GM18499 (cell line): ENCODE measurements around the gene GPSM3.
"Not testable (repeated sequence)": the region's sequence is repeated elsewhere in the genome, so short reads cannot be mapped to it uniquely, and the experiment has no call there.

Source experiments
- ATAC-seq: cut with Tn5 transposase; IDR thresholded peaks from one replicate; pipeline ENCODE4 v1.9.1; 2021; ENCODE audit warnings: moderate number of reproducible peaks; ENCODE audit not compliant: insufficient read depth, unreplicated experiment

The GPSM3 gene

DNA sequence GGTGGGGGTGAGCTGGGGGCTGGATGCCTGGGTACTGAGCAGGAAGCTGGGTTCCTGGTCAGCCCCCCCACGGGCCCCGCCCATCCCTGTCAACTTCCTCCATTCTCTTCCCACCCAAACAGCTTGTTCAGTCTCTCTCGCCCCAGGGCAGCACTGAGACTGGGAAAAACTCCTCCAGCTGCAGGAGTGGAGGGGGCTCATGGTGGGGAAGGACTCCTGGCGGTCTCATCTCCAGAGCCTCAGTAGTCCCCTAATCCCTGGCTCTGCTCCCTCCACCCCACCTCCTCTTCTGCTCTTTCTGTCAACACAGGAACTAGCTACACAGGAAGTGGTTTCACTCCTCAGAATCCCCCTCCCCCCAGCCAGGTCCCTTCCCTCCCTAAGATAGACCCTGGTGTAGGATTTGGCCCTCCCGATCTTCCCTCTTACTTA is at the start of gene GPSM3:
GPSM3 (minus strand) TSS at position 36 of the 432 bp plus-strand sequence. CDS start 130 bp downstream, outside the sequence.
- no peak for ATAC-seq

DNA sequence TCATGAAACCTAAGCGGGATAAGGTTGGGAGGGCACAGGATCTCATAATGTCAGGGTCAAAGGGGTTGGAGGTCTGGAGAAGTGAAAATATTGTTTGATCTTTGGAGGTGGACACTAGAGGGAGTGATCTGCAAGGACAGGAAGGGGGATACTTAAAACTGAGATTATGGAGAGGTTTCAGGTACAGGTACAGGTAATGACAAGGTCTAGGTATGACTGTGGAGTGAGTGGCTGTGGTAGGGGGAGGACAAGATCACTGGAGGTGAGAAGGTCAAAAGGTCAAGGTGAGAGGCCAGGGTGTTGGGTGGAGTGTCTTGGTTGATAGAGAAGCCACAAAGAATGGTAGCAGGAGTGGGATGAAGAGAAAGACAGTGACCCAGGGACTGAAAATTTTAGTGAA is 48.2 kb upstream of the GPSM3 start:
- no peak for ATAC-seq

GRCh38 chr6:32239462-32239861 is 47.0 kb upstream of the GPSM3 start:
- no peak for ATAC-seq

DNA sequence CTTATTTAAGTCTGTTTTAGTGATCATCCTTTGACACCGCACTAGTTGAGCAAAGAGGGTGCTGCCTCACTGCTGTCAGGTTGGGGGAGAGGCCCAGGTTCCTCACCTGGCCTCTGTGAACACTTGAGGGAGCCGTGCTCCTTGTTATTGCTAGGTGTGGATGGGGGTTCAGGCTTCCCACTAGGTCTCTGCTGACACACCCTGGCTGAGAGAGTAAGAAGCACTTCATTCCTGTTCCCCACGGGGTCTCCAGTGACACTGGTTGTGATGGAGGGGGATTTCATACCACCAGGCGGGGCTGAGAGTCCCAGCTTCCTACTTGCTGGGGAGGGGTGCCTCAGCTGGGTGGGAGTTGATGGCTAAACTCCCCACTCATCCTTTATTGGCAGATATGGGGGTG is 42.5 kb upstream of the GPSM3 start:
- no peak for ATAC-seq

DNA sequence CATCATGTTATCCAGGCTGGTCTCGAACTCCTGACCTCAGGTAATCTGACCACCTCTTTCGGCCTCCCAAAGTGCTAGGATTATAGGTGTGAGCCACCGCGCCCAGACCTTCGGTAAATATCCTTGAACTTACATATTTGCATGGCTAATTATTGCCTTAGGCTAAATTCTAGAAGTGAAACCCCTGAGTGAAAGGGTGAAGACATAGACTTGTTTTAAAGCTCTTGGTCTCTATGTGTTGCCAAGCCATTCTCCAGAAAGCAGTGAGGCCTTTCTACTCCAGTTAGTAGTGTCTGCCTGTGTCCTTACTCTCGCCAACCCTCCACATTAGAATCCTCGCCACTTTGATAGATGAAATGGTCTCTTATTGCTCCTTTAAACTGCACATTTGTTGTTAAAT is 34.0 kb upstream of the GPSM3 start:
- no peak for ATAC-seq

GRCh38 chr6:32224696-32225095 is 32.3 kb upstream of the GPSM3 start:
- ATAC-seq: no peak

GRCh38 chr6:32223258-32224235 is 31.1 kb upstream of the GPSM3 start, which contains the start of gene NOTCH4:
TSS of gene NOTCH4 (minus strand) at chr6:32224067. CDS start at chr6:32223928, 139 bp downstream.
- ATAC-seq: no peak

DNA sequence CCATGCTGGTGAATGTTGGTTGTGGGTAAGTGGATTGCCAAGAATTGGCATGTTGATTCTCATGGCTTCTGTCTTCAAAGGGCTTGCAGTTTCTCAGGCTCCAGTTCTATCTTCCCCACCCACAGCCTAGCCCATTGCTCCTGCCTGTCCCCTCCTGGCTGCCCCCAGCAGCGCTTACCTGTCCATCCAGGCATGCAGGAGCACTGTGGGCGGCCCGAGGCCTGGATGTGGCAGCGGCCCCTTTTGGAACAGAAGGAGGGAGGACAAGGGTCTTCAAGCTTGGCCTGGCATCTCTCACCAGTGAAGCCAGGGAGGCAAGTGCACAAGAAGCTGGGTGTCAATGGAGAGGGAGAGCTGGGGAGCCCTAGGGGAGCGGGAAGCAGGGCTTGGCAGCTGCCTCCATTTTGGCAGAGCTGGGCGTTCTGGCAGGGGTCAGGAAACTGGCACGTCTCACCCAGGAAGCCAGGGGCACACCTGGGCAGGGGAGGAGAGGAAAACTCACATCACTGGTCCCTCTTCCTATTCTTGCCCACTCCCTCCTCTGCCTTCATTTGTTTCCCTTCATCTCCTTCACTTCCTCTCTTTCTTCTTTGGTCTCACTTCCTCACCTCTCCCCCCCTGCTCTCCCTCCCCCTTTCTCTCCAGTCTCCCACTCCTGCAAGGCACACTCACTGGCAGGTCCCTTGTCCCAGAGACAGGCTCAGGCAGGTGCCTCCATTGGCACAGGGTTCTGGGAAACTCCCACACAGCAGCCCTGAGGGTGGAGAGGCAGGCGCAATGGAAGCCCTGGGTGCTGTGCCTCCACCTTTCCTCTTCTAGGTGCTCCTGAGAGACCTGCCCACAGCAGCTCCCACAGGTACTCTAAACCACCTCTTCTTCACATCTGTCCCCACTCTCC is 30.1 kb upstream of the GPSM3 start:
- ATAC-seq: no peak

DNA sequence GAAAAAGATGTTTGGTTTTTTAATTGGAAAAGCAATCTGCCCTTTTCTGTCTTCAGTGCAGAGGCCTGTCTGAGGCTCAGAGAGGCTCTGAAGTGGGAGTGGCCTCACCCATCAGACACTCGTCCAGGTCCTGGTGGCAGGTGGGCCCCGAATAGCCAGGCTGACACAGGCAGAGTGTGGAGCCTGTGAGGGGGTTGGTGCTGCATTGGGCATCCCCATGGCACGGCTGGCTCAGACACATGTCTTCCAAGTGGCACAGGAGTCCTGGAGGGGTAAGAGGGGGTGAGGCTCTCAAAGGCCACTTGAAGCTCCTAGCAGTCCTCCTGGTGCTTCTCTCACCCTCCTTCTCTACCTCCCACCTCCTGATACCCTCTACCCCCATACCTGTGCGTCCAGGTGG is 27.6 kb upstream of the GPSM3 start:
- ATAC-seq: no peak

- no peak for ATAC-seq
These were observed 25.7 kb upstream of the GPSM3 start for GRCh38 chr6:32218167-32218566.

DNA sequence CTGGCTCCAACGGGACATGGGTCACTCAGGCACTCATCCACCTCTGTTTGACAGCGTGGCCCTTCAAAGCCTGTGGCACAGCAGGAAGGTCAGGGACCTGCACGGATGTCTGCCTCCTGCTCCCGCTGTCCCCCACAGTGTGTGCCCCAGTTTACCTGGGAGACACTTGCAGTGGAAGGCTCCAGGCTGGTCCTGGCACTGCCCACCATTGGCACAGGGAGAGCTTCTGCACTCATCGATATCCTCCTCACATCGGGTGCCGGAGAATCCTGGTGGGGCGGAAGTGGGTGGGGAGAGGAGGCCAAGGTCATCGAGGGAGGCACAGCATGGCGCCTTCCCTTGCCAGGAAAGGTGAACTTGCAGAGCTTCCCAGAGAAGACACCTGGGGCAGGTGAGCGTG is 24.6 kb upstream of the GPSM3 start:
- no peak for ATAC-seq

- no peak for ATAC-seq
These were observed 23.8 kb upstream of the GPSM3 start for GRCh38 chr6:32216285-32216684.

DNA sequence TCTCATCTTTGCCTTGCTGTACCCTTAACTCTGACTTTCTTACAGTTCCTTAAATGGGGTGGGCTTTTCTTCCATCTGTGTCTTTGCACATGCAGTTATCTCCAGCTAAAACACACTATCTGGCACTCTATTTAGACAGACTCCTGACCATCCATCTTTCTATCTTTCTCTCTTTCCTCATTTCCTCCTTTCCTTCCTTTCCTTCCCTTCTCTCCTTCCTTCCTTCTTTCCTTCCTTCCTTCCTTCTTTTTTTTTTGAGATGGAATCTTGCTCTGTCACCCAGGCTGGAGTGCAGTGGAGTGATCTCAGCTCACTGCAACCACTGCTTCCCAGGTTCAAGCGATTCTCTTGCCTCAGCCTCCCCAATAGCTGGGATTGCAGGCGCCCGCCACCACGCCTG is 23.2 kb upstream of the GPSM3 start:
- no peak for ATAC-seq

GRCh38 chr6:32214126-32214525 is 21.7 kb upstream of the GPSM3 start:
- ATAC-seq: no peak

DNA sequence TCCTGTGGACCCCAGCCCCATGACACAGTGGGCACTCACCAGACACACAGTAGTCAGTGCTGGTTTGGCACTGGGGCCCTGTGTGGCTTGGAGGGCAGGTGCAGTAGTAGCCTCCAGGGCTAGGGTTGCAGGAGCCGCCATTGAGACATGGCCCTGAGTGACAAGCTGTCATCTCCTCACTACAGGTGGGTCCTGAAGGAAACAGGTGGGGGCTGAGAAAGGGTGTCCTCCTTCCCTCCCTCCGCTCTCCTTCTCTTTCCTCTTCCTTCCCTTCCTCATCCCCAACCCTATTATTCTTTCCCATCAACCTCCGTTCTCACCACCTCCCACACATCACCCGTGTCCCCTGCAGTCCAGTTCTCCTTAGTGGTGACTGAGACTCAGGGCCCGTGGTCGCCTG is 21.2 kb upstream of the GPSM3 start:
- no peak for ATAC-seq

DNA sequence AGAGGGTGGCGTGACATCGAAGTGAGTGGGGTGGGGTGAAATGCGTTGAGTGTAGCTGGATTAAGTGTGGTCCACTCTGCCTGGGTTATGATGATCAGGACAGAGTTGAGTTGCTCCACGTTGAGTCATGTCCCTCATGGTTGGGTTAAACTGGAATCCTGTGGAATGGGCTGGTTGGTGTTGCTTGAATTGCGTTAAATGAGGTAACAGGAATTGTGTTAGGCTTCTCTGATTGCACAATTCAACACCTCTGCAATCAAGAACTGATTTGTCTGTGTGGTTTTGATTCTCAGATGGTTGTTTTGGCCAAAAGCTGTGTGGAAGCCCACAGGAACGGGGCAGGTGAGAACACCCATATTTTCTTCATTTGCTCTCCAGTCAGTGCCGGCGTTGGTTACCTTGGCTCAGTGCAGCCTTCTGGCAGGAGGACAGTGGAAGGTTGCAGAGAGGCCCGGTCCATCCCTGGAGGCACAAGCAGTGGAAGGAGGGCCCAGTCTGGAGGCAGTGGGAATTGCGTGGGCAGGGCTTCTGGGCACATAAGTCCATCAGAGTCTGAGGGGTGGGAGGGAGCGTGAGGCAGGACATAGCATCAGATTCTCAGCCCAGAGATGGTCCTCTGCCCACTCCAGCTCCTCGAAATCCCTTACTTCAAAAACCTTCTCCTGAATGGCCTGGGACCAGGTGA is 19.8 kb upstream of the GPSM3 start:
- no peak for ATAC-seq

DNA sequence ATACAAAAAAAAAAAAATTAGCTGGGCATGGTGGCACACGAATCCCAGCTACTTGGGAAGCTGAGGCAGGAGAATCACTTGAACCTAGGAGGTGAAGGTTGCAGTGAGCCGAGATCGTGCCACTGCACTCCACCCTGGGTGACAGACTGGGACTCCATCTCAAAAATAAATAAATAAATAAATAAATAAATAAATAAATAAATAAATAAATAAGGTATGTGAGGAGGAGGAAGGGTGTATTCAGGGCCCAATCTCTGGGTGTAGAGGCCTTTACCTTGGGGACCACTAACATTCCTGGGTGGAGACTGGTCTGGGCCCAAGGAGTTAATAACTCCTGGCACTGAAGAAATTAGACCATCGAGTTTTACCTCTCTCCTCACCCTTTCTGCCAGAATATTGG is 19.0 kb upstream of the GPSM3 start:
- not testable (repeated sequence) for ATAC-seq

GRCh38 chr6:32210191-32210601 is 17.8 kb upstream of the GPSM3 start:
- no peak for ATAC-seq

GRCh38 chr6:32208996-32209395 is 16.6 kb upstream of the GPSM3 start:
- ATAC-seq: no peak

DNA sequence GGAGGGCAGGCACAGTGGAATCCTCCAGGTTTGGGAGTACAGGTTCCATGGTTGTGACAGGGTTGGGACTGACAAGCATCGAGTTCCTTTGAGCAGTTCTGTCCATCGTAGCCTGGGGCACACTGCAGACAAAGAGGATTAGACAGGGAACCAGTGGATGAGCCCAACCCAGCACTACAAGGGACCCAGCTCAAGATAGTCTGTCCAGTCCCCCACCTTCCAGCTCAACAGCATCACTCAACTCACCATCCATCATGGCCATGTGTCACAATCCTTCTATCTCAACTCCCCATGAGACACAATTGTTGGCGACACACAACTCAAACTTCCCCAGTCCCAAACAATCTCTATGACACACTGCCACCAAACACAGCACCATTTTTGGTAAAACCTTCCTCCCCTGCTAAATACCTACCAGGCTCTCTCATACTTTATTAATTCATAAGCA is 11.8 kb upstream of the GPSM3 start:
- no peak for ATAC-seq
